ENCODE measurements around the gene NOB1.
"Not testable (repeated sequence)": the region's sequence is repeated elsewhere in the genome, so short reads cannot be mapped to it uniquely, and the experiment has no call there.

NOB1 gene

GRCh38 chr16:69793526-69793925 lies 38.8 kb upstream of the NOB1 start:
- no peak for DNase-seq (ENCODE audit: low read depth)
- no peak overlapping the region for H3K4me3 ChIP-seq (ENCODE audit: low read depth, low read length)
- TF ChIP-seq CTCF (IDR thresholded peaks at IDR 0.05; ENCODE audit: control insufficient read depth, extremely low read depth, insufficient read depth), result no peak

GRCh38 chr16:69791391-69791847 lies 36.7 kb upstream of the NOB1 start:
- DNase-seq (ENCODE audit: low read depth); H3K4me3 ChIP-seq (ENCODE audit: low read depth, low read length): not testable (repeated sequence)

- no peak for TF ChIP-seq CTCF (IDR thresholded peaks at IDR 0.05; ENCODE audit: control insufficient read depth, extremely low read depth, insufficient read depth)
- DNase-seq (ENCODE audit: low read depth), result no peak
- H3K4me3 ChIP-seq (ENCODE audit: low read depth, low read length), result no peak overlapping the region
These were observed 33.2 kb upstream of the NOB1 start for GRCh38 chr16:69787883-69788282.

GRCh38 chr16:69784586-69784985 lies 29.9 kb upstream of the NOB1 start:
- DNase-seq (ENCODE audit: low read depth), result no peak
- no peak for TF ChIP-seq CTCF (IDR thresholded peaks at IDR 0.05; ENCODE audit: control insufficient read depth, extremely low read depth, insufficient read depth)
- H3K4me3 ChIP-seq (ENCODE audit: low read depth, low read length), result no peak overlapping the region

- no peak for TF ChIP-seq CTCF (IDR thresholded peaks at IDR 0.05; ENCODE audit: control insufficient read depth, extremely low read depth, insufficient read depth)
- no peak for DNase-seq (ENCODE audit: low read depth)
- no peak overlapping the region for H3K4me3 ChIP-seq (ENCODE audit: low read depth, low read length)
These were observed 26.4 kb upstream of the NOB1 start for GRCh38 chr16:69781118-69781517.

GRCh38 chr16:69779724-69780123 lies 25.0 kb upstream of the NOB1 start:
- no peak for DNase-seq (ENCODE audit: low read depth)
- 0 out of 2 replicates have a peak overlapping the region, but pooled peaks have one; percentile 8 for H3K4me3 ChIP-seq (ENCODE audit: low read depth, low read length)
- TF ChIP-seq CTCF (IDR thresholded peaks at IDR 0.05; ENCODE audit: control insufficient read depth, extremely low read depth, insufficient read depth), result no peak

GRCh38 chr16:69775563-69775962 lies 20.8 kb upstream of the NOB1 start:
- no peak overlapping the region for H3K4me3 ChIP-seq (ENCODE audit: low read depth, low read length)
- TF ChIP-seq CTCF (IDR thresholded peaks at IDR 0.05; ENCODE audit: control insufficient read depth, extremely low read depth, insufficient read depth), result no peak
- DNase-seq (ENCODE audit: low read depth), result no peak

Measured in LNCaP clone FGC (cell line).